ENCODE results near the gene TRPC5OS. TPM values are rescaled to one million over a fixed set of nuclear protein-coding genes. Genes with fewer than 3 reads are reported as not detected.
A peak's percentile ranks its signal among the peaks of the same experiment; 100 is the strongest.

The TRPC5OS gene
- total and polyA plus RNA-seq, 8 donors: not detected

- Histone ChIP-seq H3K9me3 (no peaks in the 10 kb centered on the region), H3K27me3 (no peaks in the 10 kb centered on the region), H3K4me3 (no peak overlapping the region), H3K4me1 (no peaks in the 10 kb centered on the region), H3K27ac (no peak overlapping the region), H3K36me3 (no peaks in the 10 kb centered on the region)
- intact Hi-C loops (cut with DNase I): no loop called here
- no peak for ATAC-seq
- DNase-seq: no peak
- no peak for TF ChIP-seq CTCF (IDR thresholded peaks at IDR 0.05)
Measured at GRCh38 chrX:111888600-111888999, 12.6 kb downstream of the TRPC5OS start.

- no peaks in the 10 kb centered on the region for H3K36me3 ChIP-seq
- DNase-seq (no peak), ATAC-seq (no peak)
- intact Hi-C loops (cut with DNase I): no loop called here
- H3K4me3 ChIP-seq: no peak overlapping the region
- TF ChIP-seq CTCF (IDR thresholded peaks at IDR 0.05): no peak
- no peaks in the 10 kb centered on the region for H3K9me3 ChIP-seq
- no peaks in the 10 kb centered on the region for H3K4me1 ChIP-seq
- H3K27me3 ChIP-seq: peaks cover 0 to 8% of the 10 kb centered on the region in 2 donors
- no peak overlapping the region for H3K27ac ChIP-seq
Measured at GRCh38 chrX:111892375-111892774, 16.4 kb downstream of the TRPC5OS start.

DNA sequence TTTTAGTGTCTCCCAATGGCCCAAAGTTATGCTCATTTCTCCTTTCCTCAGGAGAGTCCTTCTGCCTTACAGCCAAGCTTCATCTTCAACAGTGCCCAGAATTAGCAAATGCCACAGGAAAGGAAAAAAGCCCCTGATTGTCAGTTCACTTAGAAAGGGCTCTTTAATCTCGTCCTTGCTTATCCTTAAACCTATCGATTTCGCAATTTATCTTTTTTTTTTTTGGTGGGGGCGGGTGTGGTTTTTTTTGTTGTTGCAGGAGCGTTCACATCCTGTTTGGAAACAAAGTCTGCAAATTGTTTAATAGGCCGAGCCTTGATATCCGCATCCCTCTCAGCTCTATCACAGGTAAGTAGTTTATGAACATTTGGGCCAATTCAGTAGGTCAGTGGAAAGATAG, 20.2 kb downstream of the TRPC5OS start:
- no peak overlapping the region for H3K27ac ChIP-seq
- no peak for TF ChIP-seq CTCF (IDR thresholded peaks at IDR 0.05)
- peaks cover 0 to 15% of the 10 kb centered on the region in 2 donors for H3K27me3 ChIP-seq
- no peaks in the 10 kb centered on the region for H3K36me3 ChIP-seq
- H3K4me3 ChIP-seq: no peak overlapping the region
- intact Hi-C loops (cut with DNase I): no loop called here
- no peaks in the 10 kb centered on the region for H3K9me3 ChIP-seq
- DNase-seq: no peak
- no peaks in the 10 kb centered on the region for H3K4me1 ChIP-seq
- ATAC-seq: no peak

- Histone ChIP-seq H3K36me3 (no peaks in the 10 kb centered on the region), H3K27me3 (no peaks in the 10 kb centered on the region), H3K27ac (no peak overlapping the region), H3K9me3 (no peaks in the 10 kb centered on the region), H3K4me1 (no peaks in the 10 kb centered on the region), H3K4me3 (no peak overlapping the region)
- intact Hi-C loops (cut with DNase I): no loop called here
- TF ChIP-seq CTCF (IDR thresholded peaks at IDR 0.05): no peak
- ATAC-seq (peak; percentile 59), DNase-seq (peak in 1 of 4 donors; percentile 1)
Measured at GRCh38 chrX:111914398-111915090, 38.6 kb downstream of the TRPC5OS start.

- intact Hi-C loops (cut with DNase I): no loop called here
- peak; percentile 77 for ATAC-seq
- Histone ChIP-seq H3K4me3 (no peak overlapping the region), H3K4me1 (no peaks in the 10 kb centered on the region), H3K9me3 (no peaks in the 10 kb centered on the region), H3K36me3 (no peaks in the 10 kb centered on the region), H3K27ac (no peak overlapping the region), H3K27me3 (no peaks in the 10 kb centered on the region)
- TF ChIP-seq CTCF (IDR thresholded peaks at IDR 0.05): no peak
- no peak for DNase-seq
Measured at GRCh38 chrX:111917591-111917990, 41.6 kb downstream of the TRPC5OS start.
